Activated naive CD4-positive, alpha-beta T cell treated with Interleukin-2 at 50 U/mL for 16 hours (primary cell): ENCODE data around the gene TMEM200A.
"Not testable (repeated sequence)": the region's sequence is repeated elsewhere in the genome, so short reads cannot be mapped to it uniquely, and the experiment has no call there.

Experiments
- DNase-seq: peaks from one replicate; pipeline ENCODE4 v3.0.0-alpha.2; 2020

Gene TMEM200A

DNA sequence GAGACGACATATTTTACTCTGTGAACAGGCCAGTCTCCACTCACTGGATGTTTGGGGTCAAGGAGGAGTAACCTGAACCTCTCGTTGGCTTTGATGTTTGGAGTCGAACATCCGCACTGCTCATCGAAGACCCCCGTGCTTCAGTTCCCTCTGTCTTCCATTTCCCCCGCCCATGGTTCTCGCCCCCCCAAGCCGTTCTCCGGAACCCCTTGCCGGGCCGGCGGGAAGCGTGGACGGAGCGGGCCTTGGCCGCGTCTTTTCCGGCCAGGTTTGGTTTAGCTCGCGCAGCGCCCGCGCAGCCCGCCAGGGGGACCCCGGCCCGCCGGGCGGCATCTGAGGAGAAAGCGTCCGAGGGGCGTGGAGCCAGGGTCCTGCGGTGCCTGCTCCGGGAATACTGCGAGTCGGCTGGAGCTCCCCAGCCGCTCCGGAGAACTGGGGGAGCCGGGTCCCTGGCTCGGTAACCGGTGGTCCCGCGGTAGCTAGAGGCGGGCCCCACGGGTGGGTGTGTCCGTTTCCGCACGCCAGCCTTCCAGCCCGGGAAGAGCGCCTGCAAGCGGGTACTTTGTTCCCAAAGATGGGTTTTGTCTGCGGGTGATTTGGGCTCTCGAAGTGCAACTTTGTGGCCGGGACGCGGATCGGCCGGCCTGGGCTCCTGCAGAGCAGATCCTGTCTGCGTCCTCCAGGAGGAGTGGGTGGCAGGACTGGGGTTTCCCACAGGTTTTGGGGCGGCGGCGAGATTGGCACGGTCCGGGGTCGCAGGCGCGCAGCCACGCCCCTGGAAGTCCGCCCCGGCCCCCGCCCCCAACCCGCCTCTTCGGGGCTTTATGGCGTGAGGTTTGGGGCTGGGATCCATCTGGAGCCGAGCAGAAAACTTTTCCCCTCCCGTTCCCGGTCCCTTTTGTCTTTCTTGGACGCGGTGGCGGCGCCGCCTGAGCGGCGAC, at the start of gene TMEM200A:
Gene TMEM200A, plus strand, starts transcription at position 852 of the 941 bp plus-strand sequence. CDS start 74,406 bp downstream, outside the sequence.
- DNase-seq = peak; percentile 54

GRCh38 chr6:130320908-130321307, 44.9 kb upstream of the TMEM200A start:
- no peak for DNase-seq

DNA sequence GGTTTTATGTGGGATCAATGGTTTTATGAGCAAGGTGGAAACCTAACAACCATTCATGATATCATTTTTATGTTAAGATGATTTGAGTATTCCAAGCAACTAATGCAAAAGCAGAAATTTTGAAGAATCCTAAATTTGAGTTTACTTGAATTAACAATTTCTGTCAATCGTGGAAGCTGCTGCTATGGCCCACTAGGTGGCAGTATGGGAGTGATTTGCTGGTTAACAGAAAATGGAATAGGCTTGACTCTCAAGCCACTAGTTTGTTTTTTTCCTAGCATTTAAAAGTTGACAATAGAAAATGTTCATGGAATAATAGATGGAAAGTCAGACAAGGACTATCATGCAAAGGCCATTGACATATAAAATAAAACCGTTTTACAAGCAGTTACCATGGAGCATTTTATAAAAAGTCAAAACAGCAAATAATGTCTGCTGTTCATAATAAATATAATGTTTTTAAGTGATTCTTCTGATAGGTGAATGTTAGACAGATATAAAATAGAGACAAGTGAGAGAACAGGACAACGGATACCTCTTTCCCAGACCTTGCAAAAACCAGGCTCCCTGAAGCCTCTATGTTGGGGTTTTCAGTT, 43.0 kb upstream of the TMEM200A start:
- DNase-seq = peak; percentile 53

DNA sequence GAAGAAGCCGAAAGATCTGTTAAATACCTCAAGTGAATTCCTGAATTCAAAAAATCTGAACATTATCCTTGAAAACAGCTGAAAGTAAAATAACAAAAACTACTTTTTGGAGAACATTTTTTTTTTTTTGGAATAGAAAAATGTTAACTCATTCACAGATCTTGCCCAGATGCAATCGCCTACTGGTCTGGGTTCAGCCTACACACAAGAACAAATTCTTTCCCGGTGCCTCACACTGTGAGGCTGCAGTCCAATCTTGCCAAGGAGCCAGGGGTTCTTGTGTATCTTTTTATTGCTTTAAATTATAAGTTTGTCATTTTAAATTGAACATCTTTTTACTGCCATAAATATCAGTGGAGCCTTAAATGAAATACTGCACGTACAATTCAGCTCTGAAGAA, 41.2 kb upstream of the TMEM200A start:
- DNase-seq = no peak

GRCh38 chr6:130326496-130326895, 39.3 kb upstream of the TMEM200A start:
- DNase-seq = no peak

GRCh38 chr6:130337534-130337933, 28.3 kb upstream of the TMEM200A start:
- DNase-seq = no peak

GRCh38 chr6:130346324-130346723, 19.5 kb upstream of the TMEM200A start:
- DNase-seq = not testable (repeated sequence)

- DNase-seq = no peak
Measured at GRCh38 chr6:130354322-130354721, 11.5 kb upstream of the TMEM200A start.

DNA sequence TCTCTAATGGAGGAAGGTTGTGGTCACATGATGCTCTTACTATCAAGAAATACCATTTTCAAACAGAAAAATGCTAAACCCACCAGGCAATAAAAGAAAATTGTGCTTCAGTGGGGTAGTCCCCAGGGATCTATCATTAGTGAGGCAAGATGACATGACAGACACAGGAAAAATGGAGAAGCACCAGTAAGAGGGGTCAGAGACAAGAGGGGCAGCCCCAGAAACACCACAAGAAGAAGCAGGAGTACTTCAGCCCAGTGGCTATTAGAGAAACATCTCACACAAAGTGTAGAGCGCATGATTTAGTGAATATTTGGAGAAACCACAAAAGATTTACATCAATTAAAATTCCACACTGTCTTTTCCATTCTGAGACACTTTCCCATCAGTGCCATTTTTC, 10.2 kb upstream of the TMEM200A start:
- DNase-seq = no peak

GRCh38 chr6:130357436-130357835, 8.4 kb upstream of the TMEM200A start:
- no peak for DNase-seq

DNA sequence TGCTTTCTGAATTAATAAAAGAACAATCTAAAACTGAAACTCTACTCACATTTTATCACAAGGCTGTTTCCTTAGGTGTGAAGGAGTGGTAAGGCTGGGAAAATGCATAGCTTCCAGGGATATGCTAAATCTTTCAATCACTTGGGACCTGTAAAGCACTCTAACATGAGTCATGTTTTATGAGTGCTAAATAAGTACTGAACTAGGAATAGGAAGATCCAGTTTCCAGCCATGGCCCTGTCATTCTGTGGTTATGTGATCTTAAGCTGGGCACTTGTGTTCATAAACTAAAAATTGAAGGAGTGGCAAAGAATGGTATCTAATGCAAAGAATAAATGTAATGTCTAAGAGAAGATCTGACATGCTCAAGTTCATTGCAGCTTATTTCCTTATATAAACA, 6.1 kb upstream of the TMEM200A start:
- no peak for DNase-seq

- no peak for DNase-seq
Measured at GRCh38 chr6:130362128-130362527, 3.7 kb upstream of the TMEM200A start.

GRCh38 chr6:130364224-130364780, 1.5 kb upstream of the TMEM200A start:
- DNase-seq = no peak

DNA sequence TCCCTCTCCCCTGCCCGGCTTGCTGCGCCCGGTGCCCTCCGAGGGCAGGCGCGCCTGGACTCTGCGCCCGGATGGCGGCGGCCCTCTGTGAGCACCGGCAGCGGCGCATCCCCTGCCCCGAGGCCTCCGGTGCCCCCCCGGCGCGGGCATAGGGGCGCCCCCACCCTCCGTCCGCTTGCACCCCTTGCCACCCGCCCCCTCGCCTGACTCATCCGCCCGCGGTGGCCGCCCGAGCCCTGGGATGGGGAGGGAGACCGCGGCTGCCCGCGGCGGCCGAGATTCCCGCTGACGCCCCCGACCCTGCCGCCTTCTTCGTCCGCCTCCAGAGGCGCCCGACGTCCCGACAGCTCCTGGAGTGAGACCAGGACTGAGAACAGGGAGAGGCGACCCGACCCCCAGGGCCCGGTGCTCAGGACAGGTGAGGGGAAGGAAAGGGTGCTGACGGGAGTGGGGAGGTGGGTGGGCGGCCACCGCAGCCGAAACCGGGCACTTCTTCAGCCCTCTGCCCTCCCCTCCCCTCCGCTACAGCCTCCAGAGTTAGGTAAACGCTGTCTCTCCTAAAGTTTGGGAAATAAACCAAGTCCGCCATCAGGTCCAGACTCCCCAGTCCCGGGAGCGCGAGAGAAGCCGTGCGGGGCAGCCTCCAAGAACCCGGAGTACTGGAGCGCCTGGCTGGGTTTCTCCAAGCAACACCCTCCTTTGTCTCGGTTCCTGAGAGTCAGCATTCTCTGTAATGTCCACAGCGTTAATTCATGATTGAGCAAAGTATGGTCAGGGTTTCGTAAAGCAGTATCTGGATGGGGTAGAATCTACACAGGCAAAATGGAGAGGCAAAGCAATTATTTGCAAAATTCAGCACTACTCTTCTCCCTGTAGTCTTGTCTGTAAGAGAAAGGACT, 539 bp downstream of the TMEM200A start:
- DNase-seq = peak; percentile 52

GRCh38 chr6:130367767-130368166, 1.9 kb downstream of the TMEM200A start:
- no peak for DNase-seq

- DNase-seq = no peak
Measured at GRCh38 chr6:130368576-130368975, 2.8 kb downstream of the TMEM200A start.

DNA sequence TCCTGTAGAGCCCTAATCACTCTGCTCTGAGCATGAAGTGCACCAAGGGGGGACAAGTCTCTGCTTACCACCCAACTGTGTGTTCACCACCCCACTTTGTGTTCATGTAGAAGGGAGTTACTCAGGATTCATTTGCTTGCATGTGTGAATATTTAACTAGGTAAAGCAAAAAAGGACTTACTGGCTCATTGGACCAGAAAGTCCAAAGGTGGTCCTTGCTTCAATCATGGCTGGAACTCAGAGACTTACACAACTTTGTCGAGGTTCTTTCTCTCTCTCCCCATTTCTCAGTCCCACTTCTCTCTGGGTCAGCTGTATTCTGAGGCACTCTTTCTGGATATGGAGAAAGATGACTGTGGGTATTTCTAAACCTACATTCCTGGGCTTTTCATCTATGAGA, 4.0 kb downstream of the TMEM200A start:
- no peak for DNase-seq

- DNase-seq = no peak
Measured at GRCh38 chr6:130371921-130372420, 6.2 kb downstream of the TMEM200A start.

GRCh38 chr6:130372786-130373185, 7.0 kb downstream of the TMEM200A start:
- no peak for DNase-seq

- DNase-seq = no peak
Measured at GRCh38 chr6:130373992-130374391, 8.2 kb downstream of the TMEM200A start.

- DNase-seq = no peak
Measured at GRCh38 chr6:130376936-130377335, 11.1 kb downstream of the TMEM200A start.

DNA sequence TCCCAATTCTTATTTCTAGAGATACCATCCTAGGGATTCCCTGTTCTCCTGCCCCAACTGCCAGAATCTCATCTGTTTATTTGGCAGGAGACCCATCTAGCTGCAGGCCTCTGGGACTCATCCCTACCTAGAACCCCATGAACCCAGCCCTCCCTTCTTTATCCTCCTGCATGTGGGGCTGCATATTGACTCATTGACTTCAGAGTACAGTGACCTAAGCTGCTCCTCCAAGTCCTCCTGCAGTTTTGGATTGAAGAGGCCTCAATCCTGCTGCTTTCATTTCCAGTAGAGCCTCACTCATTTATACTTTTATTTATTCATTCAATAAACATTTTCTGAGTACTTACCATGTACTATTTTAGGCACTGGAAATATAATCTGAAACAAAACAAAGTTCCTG, 11.6 kb downstream of the TMEM200A start:
- DNase-seq = no peak

GRCh38 chr6:130377915-130378314, 12.1 kb downstream of the TMEM200A start:
- DNase-seq = no peak
